MM.1S (cell line): ENCODE data around the gene FAM13B.

ENCODE experiments used
- DNase-seq: peaks from one replicate; pipeline ENCODE4 v3.0.0-alpha.2; 2015
- H2AFZ ChIP-seq: fragments of 300-600 bp; sonication (generic); 2 replicates; pipeline ENCODE4 v1.6.0; 2016; ENCODE audit warnings: antibody characterized with exemption, low read length
- H3F3A ChIP-seq: fragments of 300-600 bp; sonication (generic); 2 replicates; pipeline ENCODE4 v1.6.1; 2016; ENCODE audit warnings: mild to moderate bottlenecking, antibody characterized with exemption, low read length, moderate library complexity, mixed read lengths; ENCODE audit not compliant: insufficient read depth
- H3K27ac ChIP-seq: fragments of 300-600 bp; sonication (generic); 2 replicates; pipeline ENCODE4 v1.5.1; 2016; ENCODE audit warnings: mild to moderate bottlenecking, low read length
- H3K27me3 ChIP-seq: fragments of 300-600 bp; sonication (generic); replicated peaks from 2 replicates; pipeline ENCODE4 v1.6.0; 2016; ENCODE audit warnings: low read length; ENCODE audit not compliant: insufficient read depth
- H3K36me3 ChIP-seq: fragments of 300-600 bp; sonication (generic); replicated peaks from 2 replicates; pipeline ENCODE4 v1.6.1; 2016; ENCODE audit warnings: mild to moderate bottlenecking, low read length, mixed read lengths; ENCODE audit not compliant: insufficient read depth
- H3K4me1 ChIP-seq: fragments of 300-600 bp; sonication (generic); 2 replicates; pipeline ENCODE4 v1.6.1; 2016; ENCODE audit warnings: low read length, mixed read lengths
- H3K4me2 ChIP-seq: fragments of 300-600 bp; sonication (generic); 2 replicates; pipeline ENCODE4 v1.6.0; 2016; ENCODE audit warnings: low read depth, low read length
- H3K4me3 ChIP-seq: fragments of 300-600 bp; sonication (generic); 2 replicates; pipeline ENCODE4 v1.5.1; 2016; ENCODE audit warnings: low read length, mixed read lengths
- H3K79me2 ChIP-seq: fragments of 300-600 bp; sonication (generic); 2 replicates; pipeline ENCODE4 v1.6.1; 2016; ENCODE audit warnings: mixed run types, low read length, mixed read lengths
- H3K9ac ChIP-seq: fragments of 300-600 bp; sonication (generic); 2 replicates; pipeline ENCODE4 v1.6.1; 2016; ENCODE audit warnings: low read length, mixed read lengths
- H3K9me2 ChIP-seq: fragments of 300-600 bp; sonication (generic); replicated peaks from 2 replicates; pipeline ENCODE4 v1.6.1; 2016; ENCODE audit warnings: mild to moderate bottlenecking, low read length, mixed read lengths; ENCODE audit not compliant: insufficient read depth
- H3K9me3 ChIP-seq: fragments of 300-600 bp; sonication (generic); replicated peaks from 2 replicates; pipeline ENCODE4 v1.6.1; 2016; ENCODE audit warnings: mild to moderate bottlenecking, low read length, mixed read lengths; ENCODE audit not compliant: insufficient read depth
- H4K20me1 ChIP-seq: fragments of 300-600 bp; sonication (generic); 2 replicates; pipeline ENCODE4 v1.6.1; 2016; ENCODE audit warnings: mild to moderate bottlenecking, low read length, moderate library complexity, mixed read lengths; ENCODE audit not compliant: insufficient read depth
- CTCF ChIP-seq: fragments of 300-600 bp; sonication (generic); IDR thresholded peaks from 2 replicates; pipeline ENCODE4 v1.5.1; 2016; ENCODE audit warnings: antibody characterized with exemption, low read length, mixed read lengths
- EZH2 ChIP-seq: fragments of 300-600 bp; sonication (generic); optimal IDR thresholded peaks from 2 replicates; pipeline ENCODE3; 2017; ENCODE audit warnings: low read depth, mild to moderate bottlenecking, antibody characterized with exemption, low read length, mixed read lengths
- EZH2phosphoT487 ChIP-seq: fragments of 300-600 bp; sonication (generic); IDR thresholded peaks from 2 replicates; pipeline ENCODE4 v1.6.1; 2018; ENCODE audit warnings: antibody characterized with exemption, low read length

The FAM13B gene

GRCh38 chr5:137995077-137995748 is 37.7 kb downstream of the FAM13B start:
- H4K20me1 ChIP-seq, result no peaks in the 10 kb centered on the region
- peaks cover 15% of the 10 kb centered on the region for H3K4me1 ChIP-seq
- H3K36me3 ChIP-seq, result no peaks in the 10 kb centered on the region; the same call in 1 of the 2 replicates
- H3K27me3 ChIP-seq, result no peaks in the 10 kb centered on the region
- H3F3A ChIP-seq, result 0 out of 2 replicates have a peak, but pooled peaks cover 8% of the 10 kb centered on the region
- peaks cover 48% of the 10 kb centered on the region for H3K79me2 ChIP-seq
- H3K9me2 ChIP-seq, result no peaks in the 10 kb centered on the region
- no peak overlapping the region for H3K9ac ChIP-seq
- no peak for DNase-seq
- no peak overlapping the region for H3K4me2 ChIP-seq
- H3K27ac ChIP-seq, result no peak overlapping the region
- H3K4me3 ChIP-seq, result no peak overlapping the region
- TF ChIP-seq EZH2phosphoT487 (no peak), CTCF (no peak), EZH2 (no peak)
- H2AFZ ChIP-seq, result no peak overlapping the region
- H3K9me3 ChIP-seq, result no peaks in the 10 kb centered on the region

GRCh38 chr5:137994556-137994955 is 38.3 kb downstream of the FAM13B start:
- Histone ChIP-seq H3K27me3 (no peaks in the 10 kb centered on the region), H3K79me2 (peaks cover 43% of the 10 kb centered on the region), H3K9me2 (no peaks in the 10 kb centered on the region), H3K4me2 (no peak overlapping the region), H3K9ac (no peak overlapping the region), H3F3A (0 out of 2 replicates have a peak, but pooled peaks cover 8% of the 10 kb centered on the region), H4K20me1 (no peaks in the 10 kb centered on the region), H3K27ac (no peak overlapping the region), H3K4me1 (peaks cover 15% of the 10 kb centered on the region), H2AFZ (no peak overlapping the region), H3K9me3 (no peaks in the 10 kb centered on the region), H3K4me3 (no peak overlapping the region), H3K36me3 (no peaks in the 10 kb centered on the region; the same call in 1 of the 2 replicates)
- no peak for TF ChIP-seq CTCF
- TF ChIP-seq EZH2phosphoT487, result no peak
- no peak for TF ChIP-seq EZH2
- DNase-seq, result no peak

- H3K9me3 ChIP-seq, result no peaks in the 10 kb centered on the region
- no peak for DNase-seq
- no peak overlapping the region for H3K27ac ChIP-seq
- no peaks in the 10 kb centered on the region for H3K9me2 ChIP-seq
- H2AFZ ChIP-seq, result no peak overlapping the region
- peaks cover 19% of the 10 kb centered on the region for H3K79me2 ChIP-seq
- no peak for TF ChIP-seq EZH2phosphoT487
- no peak for TF ChIP-seq EZH2
- no peak for TF ChIP-seq CTCF
- H3K4me3 ChIP-seq, result no peak overlapping the region
- no peaks in the 10 kb centered on the region for H3K4me1 ChIP-seq
- H4K20me1 ChIP-seq, result no peaks in the 10 kb centered on the region
- no peak overlapping the region for H3K9ac ChIP-seq
- H3K27me3 ChIP-seq, result no peaks in the 10 kb centered on the region
- no peak overlapping the region for H3K4me2 ChIP-seq
- H3K36me3 ChIP-seq, result no peaks in the 10 kb centered on the region; the same call in 1 of the 2 replicates
- no peaks in the 10 kb centered on the region for H3F3A ChIP-seq
Observed at GRCh38 chr5:137989419-137989818, 43.5 kb downstream of the FAM13B start.
